K562 (cell line): ENCODE data around the gene PDLIM5. TPM values are rescaled to one million over a fixed set of nuclear protein-coding genes. Genes with fewer than 3 reads are reported as not detected.
"Not testable (repeated sequence)": the region's sequence is repeated elsewhere in the genome, so short reads cannot be mapped to it uniquely, and the experiment has no call there.

ENCODE experiments used
- ATAC-seq: fragments of 200-7000 bp; cut with Tn5 transposase; 3 replicates; pipeline ENCODE4 v1.9.1; 2020; ENCODE audit warnings: moderate library complexity
- BruUV-seq: library from RNA; stranded (reverse); fragments of 400-500 nt; replicated peaks from 2 replicates; lab custom pipeline; 2021; lab: Mats Ljungman, UMichigan
- CTCF ChIA-PET: fragments of 300-600 bp; formaldehyde crosslinking; extraction: SDS; loops from one replicate; lab custom pipeline; 2021; ENCODE audit warnings: low intra/inter-chr PET ratio; lab: Yijun Ruan, JAX
- POLR2A ChIA-PET: fragments of 300-600, 350-650 bp; sonication (Branson Sonifier 250); formaldehyde crosslinking; extraction: SDS; loops from one replicate; lab custom pipeline; 2021; ENCODE audit warnings: antibody characterized with exemption, inconsistent platforms; lab: Yijun Ruan, JAX
- DNase-seq, 4 experiments: peaks; one replicate each; pipeline versions ENCODE4 v3.0.0 to v3.0.0-alpha.2; 2011 to 2018; ENCODE audit warnings: low spot score in 3 of 4, mixed read lengths in 3 of 4; ENCODE audit errors: extremely low read depth in 1 of 4
- FAIRE-seq: peaks from 2 replicates; lab custom pipeline; 2011; peaks lifted over from hg19 to GRCh38; lab: Jason Lieb, UNC
- H2AFZ ChIP-seq: 2 replicates; pipeline ENCODE4 v1.6.0; 2011; ENCODE audit warnings: low read depth, low read length, control low read depth, inconsistent platforms
- H3K27ac ChIP-seq: fragments of 200-600 bp; 3 replicates; pipeline ENCODE4 v1.8.0; 2011; ENCODE audit warnings: low read depth, mild to moderate bottlenecking, control low read depth, inconsistent platforms, low read length, moderate library complexity, mixed read lengths; ENCODE audit errors: extremely low read depth
- H3K27me3 ChIP-seq, 2 experiments: fragments of 300-600 bp in 1 of 2; 2 replicates in 1 of 2; 3 replicates in 1 of 2; pipeline versions ENCODE4 v1.6.0 to v1.8.0; 2011; ENCODE audit warnings: inconsistent platforms in 2 of 2, low read length in 2 of 2, mild to moderate bottlenecking in 1 of 2, mixed read lengths in 1 of 2, moderate library complexity in 1 of 2; ENCODE audit not compliant: control insufficient read depth in 2 of 2, insufficient read depth in 2 of 2
- H3K36me3 ChIP-seq: fragments of 300-600 bp; 3 replicates; pipeline ENCODE4 v1.8.0; 2011; ENCODE audit warnings: mild to moderate bottlenecking, low read length, inconsistent platforms; ENCODE audit not compliant: control insufficient read depth, insufficient read depth
- H3K4me1 ChIP-seq, 2 experiments: fragments of 200-600 bp in 1 of 2; replicated peaks in 1 of 2; 2 replicates in 1 of 2; 3 replicates in 1 of 2; pipeline versions ENCODE4 v1.5.1 to v1.8.0; 2011; ENCODE audit warnings: inconsistent platforms in 2 of 2, low read length in 2 of 2, mild to moderate bottlenecking in 1 of 2, mixed read lengths in 1 of 2, moderate library complexity in 1 of 2; ENCODE audit not compliant: control insufficient read depth in 2 of 2, insufficient read depth in 2 of 2
- H3K4me2 ChIP-seq: 2 replicates; pipeline ENCODE4 v1.6.1; 2011; ENCODE audit warnings: low read length, control low read depth, inconsistent platforms, mixed read lengths; ENCODE audit not compliant: insufficient read depth
- H3K4me3 ChIP-seq: fragments of 200-600 bp; sonication (generic), shearing (Covaris generic); 2 replicates; pipeline ENCODE4 v1.5.1; 2016; ENCODE audit warnings: control low read depth, inconsistent platforms
- H3K79me2 ChIP-seq: fragments of 200-600 bp; 3 replicates; pipeline ENCODE4 v1.8.0; 2011; ENCODE audit warnings: low read length, inconsistent platforms; ENCODE audit not compliant: control insufficient read depth, insufficient read depth
- H3K9ac ChIP-seq, 2 experiments: 2 replicates each; pipeline versions ENCODE4 v1.6.0 to v1.6.1; 2011; ENCODE audit warnings: low read depth in 2 of 2, low read length in 2 of 2, control low read depth in 1 of 2, inconsistent platforms in 1 of 2, mild to moderate bottlenecking in 1 of 2, mixed read lengths in 1 of 2; ENCODE audit not compliant: insufficient read depth in 1 of 2
- H3K9me1 ChIP-seq: one replicate; pipeline ENCODE4 v1.6.0; 2011; ENCODE audit warnings: inconsistent platforms, mild to moderate bottlenecking, low read length, moderate library complexity; ENCODE audit not compliant: control insufficient read depth, insufficient read depth
- H3K9me3 ChIP-seq: replicated peaks from 2 replicates; pipeline ENCODE4 v1.5.1; 2011; ENCODE audit warnings: low read depth, low read length, inconsistent platforms; ENCODE audit not compliant: control insufficient read depth, insufficient read depth
- H4K20me1 ChIP-seq: replicated peaks from 2 replicates; pipeline ENCODE4 v1.6.1; 2011; ENCODE audit warnings: low read length, inconsistent platforms, mixed read lengths; ENCODE audit not compliant: control insufficient read depth, insufficient read depth
- BCOR ChIP-seq: fragments of 450-650 bp; IDR thresholded peaks from 2 replicates; pipeline ENCODE4 v1.6.1; 2016
- MTF1 ChIP-seq: fragments of 250-450 bp; sonication (Bioruptor Pico); IDR thresholded peaks from 2 replicates; pipeline ENCODE4 v1.9.0; 2021; ENCODE audit warnings: moderate library complexity, mild to moderate bottlenecking, inconsistent platforms, borderline replicate concordance
- NR2C2 ChIP-seq, 2 experiments: fragments of 200-800 bp in 1 of 2; sonication (Bioruptor generic) in 1 of 2; sonication (generic) in 1 of 2; formaldehyde crosslinking in 1 of 2; IDR thresholded peaks; 2 replicates each; pipeline versions ENCODE4 v1.6.1 to v1.8.0; 2016 to 2022; ENCODE audit warnings: mild to moderate bottlenecking in 1 of 2, missing compliant biosample characterization in 1 of 2, missing genetic modification characterization in 1 of 2, missing genetic modification reagents in 1 of 2
- RBM25 ChIP-seq: fragments of 200-400 bp; formaldehyde crosslinking; IDR thresholded peaks from 2 replicates; pipeline ENCODE4 v1.6.1; 2018; ENCODE audit warnings: low read length, low read depth, moderate library complexity; ENCODE audit not compliant: severe bottlenecking
- SP2 ChIP-seq: IDR thresholded peaks from 2 replicates; pipeline ENCODE4 v1.6.1; 2011; ENCODE audit warnings: mild to moderate bottlenecking, low read depth, low read length, moderate library complexity; ENCODE audit not compliant: poor library complexity, severe bottlenecking; ENCODE audit errors: extremely low read depth
- ZNF146 ChIP-seq: IDR thresholded peaks from one replicate; pipeline ENCODE4 v1.6.1; 2018; ENCODE audit warnings: missing compliant biosample characterization; ENCODE audit not compliant: unreplicated experiment
- ZNF561 ChIP-seq: fragments of 450-650 bp; formaldehyde crosslinking; conservative IDR thresholded peaks from 2 replicates; pipeline ENCODE4 v1.4.0; 2020; ENCODE audit warnings: mild to moderate bottlenecking, moderate library complexity
- ZNF639 ChIP-seq, 2 experiments: fragments of 200-800 bp in 1 of 2; sonication (Bioruptor generic) in 1 of 2; sonication (generic) in 1 of 2; formaldehyde crosslinking in 1 of 2; IDR thresholded peaks in 1 of 2; conservative IDR thresholded peaks in 1 of 2; 2 replicates each; pipeline versions ENCODE4 v1.5.0 to v1.6.1; 2016 to 2020; ENCODE audit warnings: missing compliant biosample characterization in 1 of 2, missing genetic modification characterization in 1 of 2, missing genetic modification reagents in 1 of 2
- WGBS: fragments of 100-300 bp; shearing (Covaris generic); methylation state at CpG from one replicate; pipeline ENCODE4 v1.1.6; 2016; ENCODE audit warnings: low coverage, mixed read lengths; ENCODE audit not compliant: insufficient coverage; ENCODE audit errors: missing lambda C conversion rate; 5-methylcytosine and 5-hydroxymethylcytosine counted together
- in situ Hi-C: fragments of 300-500 bp; cut with MboI; formaldehyde crosslinking; loops from 4 replicates; pipeline ENCODE4 v1.15.0; 2018; ENCODE audit warnings: inconsistent platforms, mixed read lengths
- intact Hi-C: fragments of 100-400 bp; cut with micrococcal nuclease; formaldehyde crosslinking; loops from 2 replicates; pipeline ENCODE4 v1.14.2; 2022
- polyA plus RNA-seq, 8 experiments: library from polyadenylated mRNA; depleted of rRNA in 4 of 8; stranded (reverse) in 5 of 8; unstranded in 3 of 8; fragments of >200 nt; fragmentation: Nextera tagmentation in 2 of 8; fragmentation: Illumina TruSeq in 1 of 8; extraction: Ambion mirVana in 2 of 8; extraction: Trizol in 1 of 8; gene quantifications; 2 replicates each; pipeline versions ENCODE4 v1.2.1 to v1.2.3, GENCODE V29; 2011 to 2014; ENCODE audit warnings: inconsistent platforms in 1 of 8, missing spikeins in 1 of 8
- total RNA-seq, 7 experiments: library from RNA; depleted of rRNA in 6 of 7; stranded (reverse); fragments of >200 nt in 6 of 7; fragmentation: Illumina TruSeq in 2 of 7; extraction: Trizol in 2 of 7; gene quantifications; 2 replicates each; pipeline versions ENCODE4 v1.2.1 to v1.2.3, GENCODE V29; 2011 to 2021; ENCODE audit warnings: low replicate concordance in 1 of 7
- TF ChIP-seq, protein P1 (sequence below): sonication (generic); formaldehyde crosslinking; IDR thresholded peaks from 2 replicates; pipeline ENCODE4 v1.8.0; 2023; ENCODE audit warnings: mild to moderate bottlenecking, missing genetic modification reagents

Gene PDLIM5
- total and polyA plus RNA-seq, 9 of the 15 experiments (the other 6 are each of a cell fraction or from before 2014, with no cell fraction given) = 36.9 to 127 (median 62.5) TPM

- H3K27ac ChIP-seq, ATAC-seq, H3K4me2 ChIP-seq, H2AFZ ChIP-seq, H4K20me1 ChIP-seq, FAIRE-seq, H3K4me3 ChIP-seq, POLR2A ChIA-PET, H3K9me3 ChIP-seq, H3K36me3 ChIP-seq, H3K9me1 ChIP-seq, H3K4me1 ChIP-seq, H3K9ac ChIP-seq, BruUV-seq, CTCF ChIA-PET, H3K27me3 ChIP-seq, H3K79me2 ChIP-seq, DNase-seq, intact Hi-C loops: not testable (repeated sequence)
- in situ Hi-C loops = loop anchor here (5.0 kb wide), 1 partner anchor 195 kb away; no protein-coding TSS in a partner anchor
- peak; percentile 15 for TF ChIP-seq RBM25
- 0 out of 2 replicates have a peak, but pooled peaks have one; percentile 23 for TF ChIP-seq BCOR
- peak; percentile 96 for TF ChIP-seq ZNF146 (CRISPR knock-in tag)
- WGBS = 42% methylated on average over 4 of the region's 4 CpGs
Measured at GRCh38 chr4:94402439-94402838, 49.3 kb upstream of the PDLIM5 start.

- DNase-seq = no peak
- ATAC-seq = no peak
- ChIA-PET CTCF (no interaction called here), POLR2A (interaction anchor here (0.8 kb wide), 1 partner anchor 223 kb away, joined by 3 read pairs; no protein-coding TSS in a partner anchor)
- no peaks in the 10 kb centered on the region for H3K36me3 ChIP-seq
- intact Hi-C loops = no loop called here
- no peak for FAIRE-seq
- H3K27ac ChIP-seq = no peak overlapping the region
- no peak overlapping the region for H3K4me3 ChIP-seq
- H3K4me2 ChIP-seq = no peak overlapping the region
- H4K20me1 ChIP-seq = no peaks in the 10 kb centered on the region
- BruUV-seq = no TSS peak
- no peaks in the 10 kb centered on the region for H3K79me2 ChIP-seq
- peaks cover 4 to 13% of the 10 kb centered on the region in 2 experiments; a peak in 3 of 5 replicates for H3K4me1 ChIP-seq
- in situ Hi-C loops = loop anchor here (5.0 kb wide), 1 partner anchor 194 kb away; no protein-coding TSS in a partner anchor
- H3K9ac ChIP-seq = no peak overlapping the region
- no peaks in the 10 kb centered on the region for H3K9me3 ChIP-seq
- no peaks in the 10 kb centered on the region for H3K9me1 ChIP-seq
- H3K27me3 ChIP-seq = no peaks in the 10 kb centered on the region
- no peak overlapping the region for H2AFZ ChIP-seq
- TF ChIP-seq, protein P1, sequence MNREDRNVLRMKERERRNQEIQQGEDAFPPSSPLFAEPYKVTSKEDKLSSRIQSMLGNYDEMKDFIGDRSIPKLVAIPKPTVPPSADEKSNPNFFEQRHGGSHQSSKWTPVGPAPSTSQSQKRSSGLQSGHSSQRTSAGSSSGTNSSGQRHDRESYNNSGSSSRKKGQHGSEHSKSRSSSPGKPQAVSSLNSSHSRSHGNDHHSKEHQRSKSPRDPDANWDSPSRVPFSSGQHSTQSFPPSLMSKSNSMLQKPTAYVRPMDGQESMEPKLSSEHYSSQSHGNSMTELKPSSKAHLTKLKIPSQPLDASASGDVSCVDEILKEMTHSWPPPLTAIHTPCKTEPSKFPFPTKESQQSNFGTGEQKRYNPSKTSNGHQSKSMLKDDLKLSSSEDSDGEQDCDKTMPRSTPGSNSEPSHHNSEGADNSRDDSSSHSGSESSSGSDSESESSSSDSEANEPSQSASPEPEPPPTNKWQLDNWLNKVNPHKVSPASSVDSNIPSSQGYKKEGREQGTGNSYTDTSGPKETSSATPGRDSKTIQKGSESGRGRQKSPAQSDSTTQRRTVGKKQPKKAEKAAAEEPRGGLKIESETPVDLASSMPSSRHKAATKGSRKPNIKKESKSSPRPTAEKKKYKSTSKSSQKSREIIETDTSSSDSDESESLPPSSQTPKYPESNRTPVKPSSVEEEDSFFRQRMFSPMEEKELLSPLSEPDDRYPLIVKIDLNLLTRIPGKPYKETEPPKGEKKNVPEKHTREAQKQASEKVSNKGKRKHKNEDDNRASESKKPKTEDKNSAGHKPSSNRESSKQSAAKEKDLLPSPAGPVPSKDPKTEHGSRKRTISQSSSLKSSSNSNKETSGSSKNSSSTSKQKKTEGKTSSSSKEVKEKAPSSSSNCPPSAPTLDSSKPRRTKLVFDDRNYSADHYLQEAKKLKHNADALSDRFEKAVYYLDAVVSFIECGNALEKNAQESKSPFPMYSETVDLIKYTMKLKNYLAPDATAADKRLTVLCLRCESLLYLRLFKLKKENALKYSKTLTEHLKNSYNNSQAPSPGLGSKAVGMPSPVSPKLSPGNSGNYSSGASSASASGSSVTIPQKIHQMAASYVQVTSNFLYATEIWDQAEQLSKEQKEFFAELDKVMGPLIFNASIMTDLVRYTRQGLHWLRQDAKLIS = no peak
- no peak for TF ChIP-seq NR2C2 (CRISPR knock-in tag; IDR thresholded peaks at IDR 0.05)
- no peak for TF ChIP-seq NR2C2 (tag; IDR thresholded peaks at IDR 0.05)
- no peak for TF ChIP-seq SP2
- TF ChIP-seq ZNF561 (CRISPR knock-in tag) = no peak
- TF ChIP-seq MTF1 (CRISPR knock-in tag) = no peak
- no peak for TF ChIP-seq ZNF639 (CRISPR knock-in tag; conservative IDR thresholded peaks at IDR 0.05 in 1 of 2, IDR thresholded peaks at IDR 0.05 in 1 of 2)
Measured at GRCh38 chr4:94403751-94404150, 48.0 kb upstream of the PDLIM5 start.
